Glomerular visceral epithelial cell (primary cell): Measurements from ENCODE around the gene ZDHHC24.
"Not testable (repeated sequence)": the region's sequence is repeated elsewhere in the genome, so short reads cannot be mapped to it uniquely, and the experiment has no call there.

ENCODE experiments used
- DNase-seq: peaks from one replicate; pipeline ENCODE4 v3.0.0-alpha.2; 2016; ENCODE audit errors: extremely low spot score

Gene ZDHHC24

GRCh38 chr11:66544952-66545351 lies 896 bp downstream of the ZDHHC24 start:
- not testable (repeated sequence) for DNase-seq

- no peak for DNase-seq
Observed at GRCh38 chr11:66543263-66544107, 2.4 kb downstream of the ZDHHC24 start.

GRCh38 chr11:66542362-66542761 lies 3.5 kb downstream of the ZDHHC24 start:
- no peak for DNase-seq

- no peak for DNase-seq
Observed at GRCh38 chr11:66541892-66542291, 4.0 kb downstream of the ZDHHC24 start.

GRCh38 chr11:66540598-66540997 lies 5.2 kb downstream of the ZDHHC24 start:
- not testable (repeated sequence) for DNase-seq

GRCh38 chr11:66539870-66540213 lies 6.0 kb downstream of the ZDHHC24 start:
- no peak for DNase-seq

GRCh38 chr11:66539170-66539869 lies 6.5 kb downstream of the ZDHHC24 start:
- no peak for DNase-seq

GRCh38 chr11:66532784-66533183 lies 13.1 kb downstream of the ZDHHC24 start:
- DNase-seq: no peak

GRCh38 chr11:66531841-66532240 lies 14.0 kb downstream of the ZDHHC24 start:
- DNase-seq: no peak

GRCh38 chr11:66530927-66531709 lies 14.7 kb downstream of the ZDHHC24 start:
- DNase-seq: no peak

GRCh38 chr11:66529655-66530054 lies 16.2 kb downstream of the ZDHHC24 start:
- DNase-seq: no peak

- DNase-seq: no peak
Observed at GRCh38 chr11:66529069-66529468, 16.8 kb downstream of the ZDHHC24 start.

- no peak for DNase-seq
Observed at GRCh38 chr11:66524304-66525040, 21.4 kb downstream of the ZDHHC24 start.

GRCh38 chr11:66523611-66524010 lies 22.2 kb downstream of the ZDHHC24 start:
- DNase-seq: no peak

- no peak for DNase-seq
Observed at GRCh38 chr11:66510990-66511339, 34.9 kb downstream of the ZDHHC24 start.

GRCh38 chr11:66510271-66510989 lies 35.4 kb downstream of the ZDHHC24 start, which contains the start of gene BBS1:
Gene BBS1, plus strand, starts transcription at chr11:66510635. Its CDS starts 25 bp downstream, at chr11:66510660.
- DNase-seq: peak; percentile 76

GRCh38 chr11:66509131-66509561 lies 36.7 kb downstream of the ZDHHC24 start:
- DNase-seq: no peak

- no peak for DNase-seq
Observed at GRCh38 chr11:66505276-66505816, 40.5 kb downstream of the ZDHHC24 start.

GRCh38 chr11:66498506-66498905 lies 47.3 kb downstream of the ZDHHC24 start:
- DNase-seq: no peak

GRCh38 chr11:66497206-66497605 lies 48.6 kb downstream of the ZDHHC24 start:
- no peak for DNase-seq

- no peak for DNase-seq
Observed at GRCh38 chr11:66495401-66495854, 50.4 kb downstream of the ZDHHC24 start.
